ENCODE measurements around the gene JMJD7.

JMJD7 gene

DNA sequence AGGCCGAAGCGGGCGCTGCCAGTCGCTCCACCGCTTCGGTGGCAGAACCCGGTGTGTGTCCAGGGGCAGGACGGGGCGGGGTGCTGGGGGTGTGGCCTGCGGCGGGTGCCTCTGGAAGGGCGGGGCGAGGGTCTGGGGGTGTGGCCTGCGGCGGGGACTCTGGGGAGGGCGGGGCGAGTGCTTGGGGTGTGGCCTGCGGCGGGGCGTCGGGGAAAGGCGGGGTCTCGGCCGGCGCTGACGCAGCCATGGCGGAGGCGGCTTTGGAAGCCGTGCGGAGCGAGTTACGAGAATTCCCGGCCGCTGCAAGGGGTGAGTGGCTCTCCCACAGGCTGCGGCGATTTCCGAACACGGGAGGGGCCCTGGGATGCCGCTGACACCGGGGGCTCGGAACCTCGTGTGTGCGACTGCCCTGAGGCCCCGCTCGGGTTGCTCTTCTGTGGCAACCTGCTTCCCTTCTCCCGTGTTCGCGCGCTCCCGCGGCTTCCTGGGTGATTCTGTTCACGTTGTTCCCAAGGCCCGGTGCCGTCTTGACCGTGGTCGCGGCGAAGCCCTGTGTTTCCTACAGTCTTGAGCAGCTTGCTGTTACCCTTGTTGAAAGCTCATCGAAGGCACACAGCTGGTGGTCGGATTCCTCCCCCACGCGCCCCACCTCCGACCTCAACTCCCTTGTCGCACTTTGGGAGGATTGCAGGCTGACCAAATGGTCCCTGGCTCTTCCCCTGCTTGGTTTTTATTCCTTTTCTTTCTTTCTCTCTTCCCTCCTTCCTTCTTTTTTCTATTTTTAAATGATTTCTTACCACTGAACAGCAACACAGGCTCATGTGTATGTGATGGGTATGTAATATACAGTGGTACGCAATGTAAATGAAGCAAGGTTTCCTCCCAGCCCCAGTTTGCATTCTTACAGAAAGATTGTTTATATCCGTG, at the start of gene JMJD7:
TSS of gene JMJD7 (plus strand) at position 213 of the 927 bp plus-strand sequence. CDS start at position 246, 33 bp downstream.
- peak; percentile 87 to 90 for ATAC-seq

DNA sequence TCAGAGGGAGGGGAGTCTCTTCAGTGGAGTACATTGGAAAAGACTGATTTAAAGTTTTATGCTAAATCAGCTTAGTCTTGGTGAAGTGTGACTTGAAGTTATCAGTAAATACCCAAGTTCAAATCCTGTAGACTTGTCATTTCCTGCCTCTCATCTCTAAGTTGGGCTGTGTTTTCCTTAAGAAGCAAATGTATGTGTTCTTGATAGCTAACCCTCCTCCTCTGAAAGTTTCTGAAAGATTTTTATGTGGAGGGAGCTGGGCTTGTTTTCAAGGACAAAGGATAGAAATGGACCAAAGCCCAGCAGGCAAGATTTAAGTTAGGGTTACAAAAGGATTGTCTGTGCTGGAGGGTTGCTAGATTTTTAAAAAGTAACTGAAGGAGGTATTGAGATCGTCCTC, 49.4 kb upstream of the JMJD7 start:
- ATAC-seq = no peak

DNA sequence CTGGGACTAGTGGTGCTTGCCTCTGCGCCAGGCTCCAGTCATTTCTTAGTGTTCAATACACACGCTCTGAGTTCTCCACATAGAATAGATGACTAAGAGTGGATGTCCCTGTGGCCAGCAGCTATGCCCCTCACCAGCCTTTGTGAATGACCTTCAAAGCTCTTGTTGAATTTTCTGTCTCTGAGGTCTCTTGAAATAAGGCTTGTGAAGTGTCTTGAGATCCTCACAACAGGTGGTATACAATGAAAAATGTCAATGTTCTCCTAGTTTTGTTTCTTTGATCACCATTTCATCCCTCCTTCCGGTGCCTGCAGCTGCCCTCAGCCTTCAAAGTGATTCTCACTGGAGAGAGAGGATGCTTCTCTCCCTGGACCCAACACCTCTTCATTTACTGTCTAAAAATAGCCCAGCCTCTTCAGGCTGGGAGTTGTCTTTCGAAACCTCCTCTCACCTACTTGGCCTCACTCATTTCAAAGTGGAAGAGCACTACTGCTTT, 48.2 kb upstream of the JMJD7 start:
- no peak for ATAC-seq

DNA sequence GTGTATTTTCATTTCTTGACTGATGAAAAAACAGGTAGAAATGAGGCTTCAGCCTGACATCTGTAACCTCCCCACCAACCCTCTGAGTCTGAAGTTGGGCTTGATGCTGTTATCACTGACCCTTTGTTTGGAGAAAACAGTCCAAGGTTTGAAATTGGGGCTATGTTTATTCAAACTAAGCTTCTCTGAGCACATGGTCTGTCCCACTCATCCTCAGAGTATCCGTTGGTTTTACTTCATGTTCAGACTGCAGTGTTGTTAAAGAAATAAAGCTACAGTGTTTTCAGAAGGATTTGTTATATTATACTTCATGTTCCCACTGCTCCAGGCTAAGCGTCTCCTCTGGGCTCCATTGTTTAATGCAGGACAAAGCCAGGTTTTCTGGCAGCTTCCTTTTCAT, 47.6 kb upstream of the JMJD7 start:
- ATAC-seq = no peak

DNA sequence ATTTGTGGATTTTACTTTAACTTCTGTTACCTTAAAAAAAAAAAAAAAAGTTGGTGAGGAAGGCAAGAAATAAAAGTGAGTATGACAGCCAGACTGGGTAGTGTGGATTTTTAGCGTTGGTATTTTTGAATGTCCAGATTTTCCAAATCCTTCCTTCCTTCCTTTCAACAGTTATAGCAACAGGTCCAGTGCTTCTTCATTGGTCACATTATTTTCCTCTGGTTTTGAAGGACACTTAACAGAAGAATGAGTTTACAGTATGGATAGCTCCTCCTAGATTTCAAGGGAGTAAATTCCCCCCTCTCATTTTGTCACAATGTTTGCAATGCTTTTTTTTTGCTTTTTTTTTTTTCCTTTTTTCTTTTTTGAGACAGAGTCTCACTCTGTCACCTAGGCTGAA, 47.2 kb upstream of the JMJD7 start:
- ATAC-seq = no peak

DNA sequence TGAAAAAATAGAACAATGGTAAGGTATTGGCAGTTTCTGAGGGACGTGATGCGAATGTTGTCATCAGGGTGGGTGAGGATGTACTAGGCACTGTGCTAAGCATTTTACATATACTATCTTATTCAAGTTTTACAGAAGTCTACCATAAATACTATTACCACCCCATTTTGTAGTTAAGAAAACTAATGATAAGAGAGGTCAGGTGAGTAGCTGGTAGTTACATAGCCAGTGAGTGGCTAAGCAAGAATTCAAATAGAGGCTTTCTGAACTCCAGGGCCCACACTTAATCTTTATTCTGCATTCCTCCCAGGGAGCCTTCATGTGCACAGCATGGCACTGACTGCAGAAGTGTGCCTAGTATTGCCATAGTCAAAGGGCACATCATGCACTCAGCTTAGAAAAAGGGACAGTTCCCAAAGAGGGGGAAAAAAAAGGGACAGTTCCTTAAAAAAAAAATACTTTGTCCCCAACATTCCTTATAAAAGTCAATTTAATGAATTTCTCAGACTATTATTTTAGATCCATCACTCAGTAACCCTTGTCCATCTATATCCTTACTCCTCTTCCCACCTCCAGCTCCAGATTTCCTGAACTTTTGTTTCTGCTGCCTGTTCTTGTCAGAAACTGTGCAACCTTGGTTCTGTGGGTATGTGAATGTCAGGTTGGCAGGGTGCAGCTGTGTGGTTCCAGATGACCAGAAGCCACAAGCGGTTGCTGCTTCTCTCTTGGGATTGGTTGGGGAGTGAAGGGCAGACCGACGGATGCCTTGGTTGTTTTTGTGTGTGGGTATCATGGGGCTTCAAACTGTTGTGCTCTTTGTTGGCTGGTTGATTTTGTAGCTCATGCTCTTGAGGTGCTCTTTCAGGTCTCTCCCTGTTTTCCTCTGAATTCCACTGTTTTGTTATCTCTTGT, 45.3 kb upstream of the JMJD7 start:
- ATAC-seq = no peak

DNA sequence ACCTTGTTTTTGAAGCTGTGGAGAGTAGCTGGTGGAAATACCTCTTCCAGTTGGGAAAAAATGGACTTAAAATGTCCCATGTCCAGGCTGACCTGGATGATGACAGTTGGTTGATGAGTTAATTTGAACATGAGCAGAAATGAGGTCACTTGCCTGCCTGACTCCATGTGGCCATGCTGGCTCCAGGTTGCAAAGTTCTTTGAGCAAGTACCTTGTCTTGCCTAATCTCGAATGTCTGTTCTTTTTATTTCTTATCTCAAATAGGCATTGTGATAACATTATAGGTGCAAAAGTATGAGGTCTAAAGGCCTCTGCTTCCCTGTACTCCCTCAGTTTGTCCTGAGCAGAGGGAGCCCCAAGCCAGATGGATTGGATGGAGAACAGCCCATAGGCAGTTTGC, 44.6 kb upstream of the JMJD7 start:
- ATAC-seq = no peak

DNA sequence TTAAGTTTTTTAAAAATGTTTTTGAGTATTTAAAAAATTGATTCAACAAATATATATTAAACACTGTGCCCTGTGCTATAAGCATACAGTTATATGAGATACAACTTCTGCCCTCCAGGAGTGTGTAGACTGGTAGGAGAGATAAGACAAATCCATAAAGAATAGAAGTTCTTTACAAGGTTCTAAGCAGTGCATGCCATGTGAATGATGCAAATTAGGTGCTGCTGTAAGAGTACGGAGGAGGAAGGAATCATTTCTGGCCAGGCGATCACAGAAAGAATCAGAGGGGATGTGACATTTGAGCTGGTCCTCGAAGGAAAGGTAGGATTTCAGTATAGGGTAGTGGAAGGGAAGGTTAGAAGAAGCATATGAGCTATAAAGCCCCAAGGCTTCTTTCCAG, 39.6 kb upstream of the JMJD7 start:
- no peak for ATAC-seq

DNA sequence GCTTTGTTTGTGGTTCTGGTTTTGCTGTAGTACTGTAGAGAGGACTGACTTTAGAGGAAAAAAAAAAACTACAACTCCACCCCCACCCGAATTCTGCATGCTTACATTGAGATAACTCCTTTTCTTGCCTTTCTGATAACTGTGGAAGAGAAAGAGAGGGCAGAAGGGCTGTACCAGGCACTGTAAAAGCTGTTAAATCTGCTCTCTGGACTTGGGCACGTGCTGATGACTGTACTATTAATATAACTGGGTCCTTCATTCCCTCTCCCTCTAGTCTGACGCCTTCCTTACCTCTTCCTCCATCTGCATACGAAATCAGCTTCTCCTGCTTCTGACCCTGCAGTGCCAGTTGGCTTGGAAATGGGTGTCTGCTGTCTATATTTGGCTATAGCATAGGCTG, 38.7 kb upstream of the JMJD7 start:
- ATAC-seq = no peak

DNA sequence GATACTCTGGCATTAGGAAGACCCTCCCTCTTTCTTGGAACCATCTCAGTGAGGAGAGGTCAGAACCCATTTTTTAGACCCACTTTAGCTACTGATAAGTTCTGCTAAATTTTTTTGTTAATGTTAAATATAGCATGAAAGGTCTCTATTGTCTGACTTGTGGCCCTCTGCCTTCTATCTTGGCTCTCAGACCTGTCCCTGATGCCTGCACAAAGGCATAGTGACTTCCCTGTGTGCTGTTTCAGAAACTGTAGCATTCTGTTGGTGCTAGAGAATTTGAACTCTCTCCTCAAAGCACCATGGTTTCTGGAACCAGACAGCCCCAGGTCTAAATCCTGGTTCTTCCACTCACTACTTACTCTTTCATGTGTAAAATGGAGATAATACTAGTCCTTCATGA, 38.2 kb upstream of the JMJD7 start:
- ATAC-seq = no peak

DNA sequence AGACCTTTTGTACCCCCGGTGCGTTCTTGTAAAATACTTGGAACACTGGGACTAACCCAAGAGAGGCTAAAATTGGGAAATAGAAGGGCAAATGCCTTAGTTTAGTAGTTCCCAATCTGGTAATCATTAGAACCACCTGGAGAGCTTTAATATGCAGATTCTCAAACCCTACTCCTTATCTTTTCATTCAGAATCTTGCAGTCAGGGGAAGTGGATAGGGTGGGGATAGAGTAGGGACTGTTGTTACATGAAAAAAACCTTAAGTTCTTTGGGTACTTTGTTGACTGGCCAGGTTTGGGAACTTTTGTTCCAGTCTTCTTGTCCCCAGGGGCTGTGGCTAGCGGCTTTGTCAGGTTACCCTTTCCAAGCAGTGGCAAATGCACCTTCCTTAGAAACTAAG, 37.7 kb upstream of the JMJD7 start:
- ATAC-seq = no peak

DNA sequence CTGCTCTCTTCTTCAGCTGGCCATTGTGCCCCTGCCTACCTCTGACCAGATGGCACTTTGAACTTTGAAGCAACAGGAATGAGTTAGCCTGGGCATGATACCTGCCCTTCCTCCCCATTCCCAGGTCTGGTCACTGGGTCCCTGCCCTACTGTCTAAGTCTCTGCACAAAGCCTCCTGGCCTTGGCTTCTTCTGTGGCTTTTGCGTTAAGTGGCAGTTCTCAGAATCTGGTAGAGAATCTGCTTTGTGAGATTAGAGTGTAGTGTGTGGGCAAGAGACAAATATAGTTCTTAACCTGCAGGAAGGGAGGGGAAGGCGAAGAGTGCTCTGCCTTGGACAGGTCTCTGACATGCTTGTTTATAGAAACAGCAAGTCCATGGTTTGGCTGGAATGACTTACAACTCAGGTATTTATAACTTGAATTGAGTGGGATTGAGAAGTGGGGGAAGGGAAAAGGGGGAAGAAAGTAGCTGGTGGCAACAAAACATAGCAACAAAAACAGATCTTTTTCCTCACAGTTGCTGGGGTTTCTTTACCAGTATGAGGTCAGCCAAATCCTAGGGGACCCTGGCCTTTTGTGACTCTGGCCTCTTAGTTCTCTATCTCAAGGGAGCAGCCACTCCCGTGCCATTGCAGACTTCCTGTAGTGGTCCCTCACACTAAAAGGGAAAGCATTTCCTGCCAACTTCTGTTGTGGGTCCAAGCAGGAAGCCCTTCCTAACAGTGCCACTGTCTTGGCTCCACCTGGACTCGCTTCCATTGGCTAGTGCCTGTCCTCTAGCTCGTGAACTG, 36.9 kb upstream of the JMJD7 start:
- no peak for ATAC-seq

DNA sequence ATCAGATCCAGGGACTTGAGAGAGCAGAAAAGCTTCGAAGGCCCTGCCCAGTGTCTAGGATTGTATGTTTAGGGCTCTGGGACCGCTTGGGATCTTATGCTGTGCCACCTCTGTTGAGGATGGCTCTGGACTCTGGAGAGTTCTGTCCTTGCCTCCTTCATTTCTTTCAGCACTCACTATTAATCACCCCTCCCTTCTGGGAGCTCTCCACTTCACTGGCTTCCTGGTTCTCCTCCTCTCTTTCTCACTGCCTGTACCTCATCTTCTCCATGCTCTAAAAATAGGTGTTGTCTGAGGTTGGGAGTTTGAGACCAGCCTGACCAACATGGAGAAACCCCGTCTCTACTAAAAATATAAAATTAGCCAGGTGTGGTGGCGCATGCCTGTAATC, 36.4 kb upstream of the JMJD7 start:
- ATAC-seq = no peak

DNA sequence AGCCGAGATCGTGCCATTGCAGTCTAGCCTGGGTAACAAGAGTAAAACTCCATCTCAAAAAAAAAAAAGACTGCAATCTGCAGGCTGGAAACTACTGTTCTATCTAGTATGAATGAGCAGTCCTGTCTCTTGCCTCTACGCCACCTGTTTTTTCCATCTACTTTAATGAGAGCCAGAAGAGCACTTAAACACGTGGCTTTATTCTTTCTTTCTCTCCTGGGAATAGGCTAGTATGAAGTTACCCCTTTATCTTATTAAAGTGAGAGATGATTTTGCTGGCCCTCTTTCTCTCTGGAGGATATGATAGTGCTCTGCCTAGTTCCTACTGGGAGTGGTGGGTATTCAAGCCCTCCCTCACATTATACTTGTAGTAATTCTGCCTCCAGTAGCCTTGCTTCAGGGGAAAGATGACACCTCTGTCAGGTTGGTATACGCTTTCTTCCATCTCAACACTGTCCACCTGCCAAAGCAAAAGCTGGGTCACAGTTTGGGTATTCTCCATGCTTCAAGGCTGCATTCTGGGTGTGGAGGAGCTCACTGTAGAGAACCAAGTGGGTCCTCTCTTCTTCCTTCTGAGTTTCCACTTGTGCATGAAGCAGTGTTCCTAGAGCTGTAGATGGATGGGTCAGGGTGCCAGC, 35.8 kb upstream of the JMJD7 start:
- ATAC-seq = no peak

DNA sequence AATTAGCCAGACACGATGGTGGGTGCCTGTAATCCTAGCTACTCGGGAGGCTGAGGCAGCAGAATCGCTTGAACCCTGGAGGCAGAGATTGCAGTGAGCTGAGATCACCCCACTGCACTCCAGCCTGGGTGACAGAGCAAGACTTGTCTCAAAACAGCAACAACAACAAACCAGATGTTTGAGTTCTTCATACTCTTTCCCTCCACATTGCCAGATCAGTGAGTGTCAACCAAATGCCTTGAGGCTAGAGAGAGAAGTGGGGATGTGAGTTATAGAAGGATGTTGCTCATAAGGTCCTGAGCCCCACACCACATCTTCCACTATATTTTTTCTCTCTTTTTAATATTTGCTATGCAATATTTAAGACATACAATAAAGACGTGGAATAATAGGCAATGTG, 33.8 kb upstream of the JMJD7 start:
- no peak for ATAC-seq

DNA sequence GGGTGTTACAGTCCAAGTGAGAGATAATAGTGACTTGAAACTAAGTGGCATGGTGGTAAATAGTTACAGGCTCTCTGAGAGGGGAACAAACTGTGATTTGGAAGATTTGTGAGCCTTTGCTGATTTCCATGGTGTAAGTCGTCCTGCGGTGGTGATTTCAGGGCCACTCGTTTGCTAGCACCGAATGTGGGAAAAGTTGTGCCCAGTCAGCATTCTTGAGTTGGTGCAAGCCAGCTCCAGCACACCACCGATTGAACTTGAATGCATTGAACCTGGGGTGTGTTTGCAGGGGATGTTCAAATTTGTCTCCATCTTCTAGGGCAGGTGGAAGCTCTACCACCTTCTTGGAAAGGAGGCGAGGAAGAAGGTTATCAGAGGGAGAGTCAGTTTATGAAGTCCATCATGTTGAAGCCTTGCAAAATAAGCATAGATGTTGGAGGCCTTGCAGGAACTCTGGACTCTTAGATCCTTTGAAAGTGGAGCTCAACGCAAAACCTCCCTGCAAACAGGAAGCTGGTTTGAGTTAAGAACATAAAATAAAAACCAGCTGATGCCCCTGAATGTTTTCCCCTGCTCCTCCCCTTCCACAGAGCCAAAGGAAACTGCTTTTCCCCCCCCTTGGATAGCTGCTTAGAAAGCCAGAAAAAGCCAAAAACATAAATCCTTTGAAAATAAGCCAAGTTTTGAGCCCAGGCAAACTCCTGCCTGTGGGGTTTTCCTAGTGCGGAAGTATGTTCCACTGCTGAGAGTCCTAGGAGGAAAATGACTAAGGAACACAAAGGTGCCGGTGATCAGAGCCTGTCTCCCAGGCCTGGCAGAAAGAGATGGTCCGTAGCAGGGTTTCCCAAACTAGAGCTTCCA, 31.7 kb upstream of the JMJD7 start:
- ATAC-seq = no peak

DNA sequence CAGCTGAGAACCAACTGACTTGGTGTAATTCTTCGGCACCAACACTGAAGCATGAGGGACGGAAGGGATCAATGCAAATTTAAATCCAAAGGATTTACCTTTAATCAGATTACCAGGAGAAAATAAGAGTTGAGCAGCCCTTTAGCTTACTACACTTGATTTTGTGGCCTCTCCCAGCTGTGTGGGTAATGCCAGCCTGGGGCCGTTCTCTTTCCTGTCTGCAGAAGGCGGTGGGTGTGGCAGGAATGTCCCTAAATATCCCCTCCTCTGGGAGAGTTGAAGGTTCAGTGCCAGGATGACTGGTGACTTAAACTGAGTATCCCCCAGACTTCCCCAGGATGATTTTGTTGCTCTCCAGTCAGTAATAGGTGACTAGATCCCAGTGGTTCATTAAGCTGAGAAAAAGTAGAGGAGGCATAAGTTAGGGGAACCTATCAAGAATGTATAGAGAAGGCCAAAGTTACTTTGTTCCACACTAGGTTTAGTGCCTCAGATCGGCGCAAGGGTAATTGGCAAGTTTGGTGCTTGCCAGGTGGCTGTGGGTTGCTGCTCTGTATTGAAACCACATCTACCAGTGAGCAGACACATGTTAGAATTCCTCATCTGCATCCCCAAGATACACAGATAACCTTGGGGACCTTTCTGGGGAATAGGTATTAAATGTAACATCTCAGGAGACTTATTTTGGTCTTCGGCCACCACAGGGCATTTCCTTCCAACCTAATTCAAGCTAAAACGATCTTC, 30.5 kb upstream of the JMJD7 start:
- no peak for ATAC-seq

DNA sequence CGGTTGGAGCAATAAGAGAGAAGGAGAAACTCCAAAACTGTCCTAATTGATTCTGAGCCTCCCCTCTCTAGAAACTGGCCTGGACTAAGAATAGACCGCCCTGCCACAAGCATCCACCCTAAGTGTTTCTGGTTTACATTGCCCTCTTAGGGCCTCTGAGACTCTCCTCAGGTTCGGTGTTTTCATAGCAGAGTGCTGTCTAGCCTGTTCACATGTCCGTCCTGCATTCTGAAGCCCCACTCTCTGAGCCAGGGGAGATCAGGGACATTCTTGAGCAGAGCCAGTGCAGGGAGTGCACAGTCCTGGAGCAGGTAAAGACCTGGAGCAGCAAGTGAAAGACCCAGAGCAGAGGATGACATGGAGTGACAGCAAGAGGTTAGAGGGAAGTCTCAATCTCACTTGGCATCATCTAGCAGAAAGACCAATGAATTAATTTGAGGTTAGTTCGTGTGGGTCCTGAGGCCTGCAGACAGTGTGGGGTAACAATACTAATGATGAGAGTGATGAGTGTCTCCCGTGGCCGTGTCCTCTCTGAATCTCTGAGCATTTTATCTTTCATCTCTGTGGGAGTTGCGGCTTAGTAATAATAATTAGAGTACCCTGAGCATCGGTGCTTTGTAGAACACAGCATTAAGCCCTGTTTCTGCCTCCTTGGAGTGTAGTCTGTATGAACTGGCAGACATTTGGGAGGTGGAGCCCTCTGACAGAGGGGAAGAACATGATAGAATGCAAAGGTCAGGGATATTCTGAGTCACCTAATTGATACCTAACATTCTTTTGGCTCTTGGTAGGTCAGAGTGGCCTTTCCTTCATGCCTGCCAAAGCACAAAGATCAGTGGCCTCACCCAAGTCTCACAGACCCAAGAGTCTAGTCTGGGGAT, 29.0 kb upstream of the JMJD7 start:
- ATAC-seq = peak; percentile 51 to 64

DNA sequence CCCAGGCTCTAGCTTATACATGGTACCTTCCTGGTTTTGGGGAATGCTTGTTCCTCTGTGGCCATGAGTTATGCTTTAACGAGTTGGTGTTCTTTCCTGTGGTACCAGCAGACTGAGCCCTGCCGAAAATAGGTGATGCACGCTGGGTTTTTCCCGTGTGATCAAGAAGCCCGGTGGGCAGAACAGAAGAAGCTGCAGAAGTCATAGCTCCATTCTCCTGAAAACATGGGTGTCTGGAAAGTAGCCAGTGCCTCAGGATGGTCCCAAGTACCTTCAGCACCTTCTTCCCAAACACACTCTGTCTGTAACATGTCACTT, 28.4 kb upstream of the JMJD7 start:
- peak; percentile 42 to 46 for ATAC-seq

DNA sequence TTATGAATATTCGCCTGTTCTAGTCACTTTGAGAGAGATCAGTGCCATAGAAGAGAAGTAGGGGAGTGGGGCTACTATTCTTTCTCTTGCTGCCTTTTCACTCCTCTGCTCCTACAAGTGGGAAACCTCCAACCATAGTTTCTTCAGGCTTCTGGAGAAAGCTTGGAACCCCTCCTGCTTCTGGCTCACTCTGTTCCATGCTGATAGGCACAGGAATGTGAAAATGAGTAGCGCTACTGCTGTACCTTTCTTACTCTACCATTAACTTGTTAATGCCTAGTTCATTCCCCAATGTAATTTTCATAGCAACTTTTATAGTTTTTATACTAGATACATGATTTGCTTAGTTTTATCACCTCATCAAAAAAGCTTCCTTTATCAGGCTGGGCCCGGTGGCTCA, 26.7 kb upstream of the JMJD7 start:
- ATAC-seq = no peak

All from activated CD4-positive, CD25-positive, alpha-beta regulatory T cell treated with anti-CD3 and anti-CD28 coated beads, Interleukin-2, amount 50 U/mL, for 24 hours (primary cell).